ENCODE data around the gene RBM27. TPM values are rescaled to one million over a fixed set of nuclear protein-coding genes. Genes with fewer than 3 reads are reported as not detected.
A peak's percentile ranks its signal among the peaks of the same experiment; 100 is the strongest.
"Not testable (repeated sequence)": the region's sequence is repeated elsewhere in the genome, so short reads cannot be mapped to it uniquely, and the experiment has no call there.

The RBM27 gene
- total RNA-seq, 1 experiment from 2014 or later: 18.8 TPM

- Histone ChIP-seq H3K27ac (ENCODE audit: low read length) (peak overlapping the region; percentile 82), H3K4me3 (ENCODE audit: low read length) (no peak overlapping the region), H3K79me2 (ENCODE audit: low read length) (peaks cover 97% of the 10 kb centered on the region), H3K27me3 (ENCODE audit: low read length) (no peaks in the 10 kb centered on the region), H3K9me2 (replicated peaks; ENCODE audit: low read length) (no peaks in the 10 kb centered on the region), H4K20me1 (ENCODE audit: low read length) (peaks cover 28% of the 10 kb centered on the region), H3K9ac (ENCODE audit: low read length) (peak overlapping the region; percentile 26), H3K9me3 (ENCODE audit: low read length) (no peaks in the 10 kb centered on the region), H3K36me3 (ENCODE audit: low read depth, low read length) (no peaks in the 10 kb centered on the region; the same call in 1 of the 2 replicates), H3F3A (ENCODE audit: low read length, unreplicated experiment) (no peaks in the 10 kb centered on the region), H2AFZ (ENCODE audit: low read length) (no peak overlapping the region), H3K4me2 (ENCODE audit: low read length) (peak overlapping the region; percentile 67), H3K4me1 (ENCODE audit: insufficient read depth, low read length) (peaks cover 25% of the 10 kb centered on the region)
- TF ChIP-seq EZH2phosphoT487 (IDR thresholded peaks at IDR 0.05; ENCODE audit: borderline replicate concordance, low read length) (no peak), CTCF (conservative IDR thresholded peaks at IDR 0.05; ENCODE audit: low read depth, low read length) (peak; percentile 44)
- intact Hi-C loops (cut with micrococcal nuclease): loop anchor here (1.0 to 2.0 kb wide), 3 partner anchors 16 to 32 kb away; partner anchors contain the start of gene LARS1
- POLR2A ChIA-PET (ENCODE audit: unreplicated experiment): no interaction called here
- peak; percentile 78 for DNase-seq
- CTCF ChIA-PET: no interaction called here
- no TSS peak for BruUV-seq (replicated peaks)
- ATAC-seq: peak; percentile 78
These were observed 5.6 kb downstream of the RBM27 start for GRCh38 chr5:146208916-146209522.

GRCh38 chr5:146209714-146210113 is 6.3 kb downstream of the RBM27 start:
- H3F3A ChIP-seq (ENCODE audit: low read length, unreplicated experiment): no peaks in the 10 kb centered on the region
- H2AFZ ChIP-seq (ENCODE audit: low read length): no peak overlapping the region
- H4K20me1 ChIP-seq (ENCODE audit: low read length): peaks cover 32% of the 10 kb centered on the region
- peaks cover 25% of the 10 kb centered on the region for H3K4me1 ChIP-seq (ENCODE audit: insufficient read depth, low read length)
- intact Hi-C loops (cut with micrococcal nuclease): loop anchor here (1.0 to 2.0 kb wide), 3 partner anchors 15 to 32 kb away; partner anchors contain the start of gene LARS1
- peak overlapping the region; percentile 82 for H3K27ac ChIP-seq (ENCODE audit: low read length)
- no peaks in the 10 kb centered on the region for H3K9me3 ChIP-seq (ENCODE audit: low read length)
- DNase-seq (no peak), ATAC-seq (peak; percentile 21)
- H3K36me3 ChIP-seq (ENCODE audit: low read depth, low read length): no peaks in the 10 kb centered on the region; the same call in 1 of the 2 replicates
- ChIA-PET CTCF (no interaction called here), POLR2A (ENCODE audit: unreplicated experiment) (interaction anchor here (0.7 kb wide), 1 partner anchor 828 kb away, joined by 6 read pairs; no protein-coding TSS in a partner anchor)
- H3K4me2 ChIP-seq (ENCODE audit: low read length): peak overlapping the region; percentile 67
- no peaks in the 10 kb centered on the region for H3K9me2 ChIP-seq (replicated peaks; ENCODE audit: low read length)
- BruUV-seq (replicated peaks): no TSS peak
- no peak for TF ChIP-seq EZH2 (IDR thresholded peaks at IDR 0.05; ENCODE audit: low read length, unreplicated experiment)
- no peak for TF ChIP-seq CTCF (conservative IDR thresholded peaks at IDR 0.05; ENCODE audit: low read depth, low read length)
- no peak for TF ChIP-seq EZH2phosphoT487 (IDR thresholded peaks at IDR 0.05; ENCODE audit: borderline replicate concordance, low read length)
- H3K9ac ChIP-seq (ENCODE audit: low read length): peak overlapping the region; percentile 1; the same call in 1 of the 2 replicates
- H3K4me3 ChIP-seq (ENCODE audit: low read length): no peak overlapping the region
- no peaks in the 10 kb centered on the region for H3K27me3 ChIP-seq (ENCODE audit: low read length)
- peaks cover 97% of the 10 kb centered on the region for H3K79me2 ChIP-seq (ENCODE audit: low read length)

- BruUV-seq (replicated peaks); H3K9ac ChIP-seq (ENCODE audit: low read length); H3F3A ChIP-seq (ENCODE audit: low read length, unreplicated experiment); DNase-seq; H3K27me3 ChIP-seq (ENCODE audit: low read length); H3K4me3 ChIP-seq (ENCODE audit: low read length); H3K27ac ChIP-seq (ENCODE audit: low read length); POLR2A ChIA-PET (ENCODE audit: unreplicated experiment); H2AFZ ChIP-seq (ENCODE audit: low read length); intact Hi-C loops (cut with micrococcal nuclease); H3K9me3 ChIP-seq (ENCODE audit: low read length); CTCF ChIA-PET; H3K9me2 ChIP-seq (replicated peaks; ENCODE audit: low read length); H3K36me3 ChIP-seq (ENCODE audit: low read depth, low read length); H3K4me2 ChIP-seq (ENCODE audit: low read length); ATAC-seq: not testable (repeated sequence)
- peaks cover 97% of the 10 kb centered on the region for H3K79me2 ChIP-seq (ENCODE audit: low read length)
- H4K20me1 ChIP-seq (ENCODE audit: low read length): peaks cover 29% of the 10 kb centered on the region
- H3K4me1 ChIP-seq (ENCODE audit: insufficient read depth, low read length): peaks cover 20% of the 10 kb centered on the region
These were observed 7.4 kb downstream of the RBM27 start for GRCh38 chr5:146210810-146211209.
